ENCODE results near the gene GRIP1. TPM values are rescaled to one million over a fixed set of nuclear protein-coding genes. Genes with fewer than 3 reads are reported as not detected.

Gene GRIP1
- total and polyA plus RNA-seq, 2 of the 4 experiments (the other 2 are of a cell fraction): under 0.01 to 0.07 TPM

DNA sequence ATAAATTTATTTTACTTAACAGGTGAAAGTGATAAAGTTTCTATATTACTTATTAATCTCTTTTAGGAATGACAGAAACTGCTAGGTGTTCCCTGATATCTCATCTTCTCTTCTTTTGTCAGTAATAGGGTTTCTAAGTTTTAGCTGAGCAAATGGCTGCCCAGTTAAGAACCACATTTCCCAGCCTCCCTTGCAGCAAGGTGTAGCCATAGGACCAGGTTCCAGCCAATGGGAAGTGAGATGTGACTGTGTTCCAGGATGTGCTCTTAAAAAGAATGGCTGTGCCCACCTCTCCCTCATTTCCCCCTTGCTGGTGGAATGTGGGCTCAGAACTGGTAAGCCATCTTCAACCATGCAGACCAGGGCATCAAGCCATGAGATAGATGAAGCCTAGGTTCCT is 210.9 kb downstream of the GRIP1 start:
- H2BK5ac ChIP-seq (ENCODE audit: low read depth, low read length, poor library complexity, severe bottlenecking): no peak overlapping the region
- ATAC-seq (ENCODE audit: low read depth) (peak; percentile 37; the same call in 1 of the 2 replicates), DNase-seq (peak; percentile 17)
- H4K5ac ChIP-seq (ENCODE audit: low read depth, low read length): no peak overlapping the region
- H3K9ac ChIP-seq (ENCODE audit: low read depth, low read length): no peak overlapping the region
- H4K91ac ChIP-seq (ENCODE audit: insufficient read depth, low read depth, low read length): no peak overlapping the region
- H2AK5ac ChIP-seq (ENCODE audit: low read depth, low read length): no peak overlapping the region
- H3K4me1 ChIP-seq (ENCODE audit: control insufficient read depth, insufficient read depth, low read length): no peaks in the 10 kb centered on the region
- H4K20me1 ChIP-seq (ENCODE audit: insufficient read depth, low read length): no peaks in the 10 kb centered on the region
- POLR2A ChIA-PET (ENCODE audit: unreplicated experiment): no interaction called here
- no peak overlapping the region for H2BK15ac ChIP-seq (ENCODE audit: low read depth, low read length)
- H3K9me1 ChIP-seq (ENCODE audit: insufficient read depth, low read length): no peaks in the 10 kb centered on the region
- H3K79me1 ChIP-seq (ENCODE audit: low read depth in 1 of 2, low read length in 2 of 2): no peaks in the 10 kb centered on the region
- no TSS peak for BruUV-seq (replicated peaks)
- H3K4ac ChIP-seq (ENCODE audit: low read depth, low read length): no peak overlapping the region
- no peak overlapping the region for H3K23ac ChIP-seq (ENCODE audit: low read depth, low read length)
- H3K36me3 ChIP-seq (ENCODE audit: control insufficient read depth, insufficient read depth, low read length): no peaks in the 10 kb centered on the region
- H3K56ac ChIP-seq (ENCODE audit: extremely low read depth, insufficient read depth, low read length): no peak overlapping the region
- CTCF ChIA-PET: no interaction called here
- H3K4me3 ChIP-seq (ENCODE audit: insufficient read depth, low read depth, low read length): no peak overlapping the region
- dilution Hi-C loops (cut with HindIII; ENCODE audit: low sequenced_read_pairs, unreplicated experiment): no loop called here
- TF ChIP-seq BHLHE40 (IDR thresholded peaks at IDR 0.05; ENCODE audit: low read depth, low read length): no peak
- TF ChIP-seq RAD21 (IDR thresholded peaks at IDR 0.05; ENCODE audit: low read length): no peak
- no peak for TF ChIP-seq MAZ (IDR thresholded peaks at IDR 0.05; ENCODE audit: borderline replicate concordance, low read depth, low read length)
- TF ChIP-seq, protein P1, sequence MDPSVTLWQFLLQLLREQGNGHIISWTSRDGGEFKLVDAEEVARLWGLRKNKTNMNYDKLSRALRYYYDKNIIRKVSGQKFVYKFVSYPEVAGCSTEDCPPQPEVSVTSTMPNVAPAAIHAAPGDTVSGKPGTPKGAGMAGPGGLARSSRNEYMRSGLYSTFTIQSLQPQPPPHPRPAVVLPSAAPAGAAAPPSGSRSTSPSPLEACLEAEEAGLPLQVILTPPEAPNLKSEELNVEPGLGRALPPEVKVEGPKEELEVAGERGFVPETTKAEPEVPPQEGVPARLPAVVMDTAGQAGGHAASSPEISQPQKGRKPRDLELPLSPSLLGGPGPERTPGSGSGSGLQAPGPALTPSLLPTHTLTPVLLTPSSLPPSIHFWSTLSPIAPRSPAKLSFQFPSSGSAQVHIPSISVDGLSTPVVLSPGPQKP (IDR thresholded peaks at IDR 0.05; ENCODE audit: borderline replicate concordance, low read depth, low read length): no peak
- TF ChIP-seq, protein P2, sequence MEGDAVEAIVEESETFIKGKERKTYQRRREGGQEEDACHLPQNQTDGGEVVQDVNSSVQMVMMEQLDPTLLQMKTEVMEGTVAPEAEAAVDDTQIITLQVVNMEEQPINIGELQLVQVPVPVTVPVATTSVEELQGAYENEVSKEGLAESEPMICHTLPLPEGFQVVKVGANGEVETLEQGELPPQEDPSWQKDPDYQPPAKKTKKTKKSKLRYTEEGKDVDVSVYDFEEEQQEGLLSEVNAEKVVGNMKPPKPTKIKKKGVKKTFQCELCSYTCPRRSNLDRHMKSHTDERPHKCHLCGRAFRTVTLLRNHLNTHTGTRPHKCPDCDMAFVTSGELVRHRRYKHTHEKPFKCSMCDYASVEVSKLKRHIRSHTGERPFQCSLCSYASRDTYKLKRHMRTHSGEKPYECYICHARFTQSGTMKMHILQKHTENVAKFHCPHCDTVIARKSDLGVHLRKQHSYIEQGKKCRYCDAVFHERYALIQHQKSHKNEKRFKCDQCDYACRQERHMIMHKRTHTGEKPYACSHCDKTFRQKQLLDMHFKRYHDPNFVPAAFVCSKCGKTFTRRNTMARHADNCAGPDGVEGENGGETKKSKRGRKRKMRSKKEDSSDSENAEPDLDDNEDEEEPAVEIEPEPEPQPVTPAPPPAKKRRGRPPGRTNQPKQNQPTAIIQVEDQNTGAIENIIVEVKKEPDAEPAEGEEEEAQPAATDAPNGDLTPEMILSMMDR (conservative IDR thresholded peaks at IDR 0.05; ENCODE audit: low read depth, low read length): no peak
- no peak for TF ChIP-seq CHD1 (IDR thresholded peaks at IDR 0.05; ENCODE audit: low read depth, low read length)
- no peak for TF ChIP-seq SMC3 (IDR thresholded peaks at IDR 0.05; ENCODE audit: low read depth, low read length)
- TF ChIP-seq, protein P3, sequence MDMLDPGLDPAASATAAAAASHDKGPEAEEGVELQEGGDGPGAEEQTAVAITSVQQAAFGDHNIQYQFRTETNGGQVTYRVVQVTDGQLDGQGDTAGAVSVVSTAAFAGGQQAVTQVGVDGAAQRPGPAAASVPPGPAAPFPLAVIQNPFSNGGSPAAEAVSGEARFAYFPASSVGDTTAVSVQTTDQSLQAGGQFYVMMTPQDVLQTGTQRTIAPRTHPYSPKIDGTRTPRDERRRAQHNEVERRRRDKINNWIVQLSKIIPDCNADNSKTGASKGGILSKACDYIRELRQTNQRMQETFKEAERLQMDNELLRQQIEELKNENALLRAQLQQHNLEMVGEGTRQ (IDR thresholded peaks at IDR 0.05; ENCODE audit: low read depth, low read length): no peak
- no peak for TF ChIP-seq FOS (IDR thresholded peaks at IDR 0.05; ENCODE audit: low read depth, low read length)
- intact Hi-C loops (cut with micrococcal nuclease): no loop called here
- H3K14ac ChIP-seq (replicated peaks; ENCODE audit: low read depth, low read length): no peak overlapping the region
- H3K27ac ChIP-seq (ENCODE audit: insufficient read depth, low read length): no peak overlapping the region
- H3K18ac ChIP-seq (ENCODE audit: low read depth, low read length): no peak overlapping the region
- no peak overlapping the region for H4K8ac ChIP-seq (ENCODE audit: low read depth in 2 of 2, low read length in 2 of 2)
- H3K4me2 ChIP-seq (ENCODE audit: low read depth, low read length): no peak overlapping the region
- in situ Hi-C loops (cut with MboI; ENCODE audit: low sequenced_read_pairs): no loop called here
- H2AK9ac ChIP-seq (replicated peaks; ENCODE audit: low read depth, low read length, poor library complexity): no peak overlapping the region
- no peak overlapping the region for H2AFZ ChIP-seq (replicated peaks; ENCODE audit: low read length, poor library complexity)
- no peaks in the 10 kb centered on the region for H3K9me3 ChIP-seq (ENCODE audit: control insufficient read depth, insufficient read depth, low read length)
- H2BK120ac ChIP-seq (ENCODE audit: low read depth, low read length): no peak overlapping the region
- H3K27me3 ChIP-seq (ENCODE audit: control insufficient read depth, insufficient read depth, low read length): no peaks in the 10 kb centered on the region
- H2BK20ac ChIP-seq (ENCODE audit: low read depth, low read length): no peak overlapping the region
